Gastrocnemius medialis (tissue), 4 donors: ENCODE measurements around the gene GIMAP5. TPM values are rescaled to one million over a fixed set of nuclear protein-coding genes. Genes with fewer than 3 reads are reported as not detected.
"Not testable (repeated sequence)": the region's sequence is repeated elsewhere in the genome, so short reads cannot be mapped to it uniquely, and the experiment has no call there.

Source experiments
- ATAC-seq, 2 donors: fragments of 150-250 bp; one replicate each; pipeline ENCODE4 v1.9.1; 2016
- DNase-seq, 2 donors: peaks; one replicate each; pipeline ENCODE4 v3.0.0-alpha.2; 2019
- H3K27ac ChIP-seq, 4 donors: fragments of 200-600 bp; sonication (generic); 1 replicate in 1 of 4; 2 replicates in 3 of 4; pipeline ENCODE4 v1.5.1; 2016 to 2018; ENCODE audit warnings: mild to moderate bottlenecking in 2 of 4, moderate library complexity in 1 of 4
- H3K27me3 ChIP-seq, 3 donors: fragments of 200-600 bp; sonication (generic) in 2 of 3; 1 replicate in 1 of 3; 2 replicates in 2 of 3; pipeline versions ENCODE4 v1.5.1 to v1.6.0; 2016 to 2019; ENCODE audit warnings: mild to moderate bottlenecking in 1 of 3, moderate library complexity in 1 of 3
- H3K36me3 ChIP-seq, 2 donors: fragments of 200-600 bp; sonication (generic) in 1 of 2; one replicate each; pipeline ENCODE4 v1.5.1; 2017 to 2018
- H3K4me1 ChIP-seq, 2 donors: fragments of 200-600 bp; sonication (generic) in 1 of 2; one replicate each; pipeline ENCODE4 v1.5.1; 2016 to 2017; ENCODE audit warnings: mild to moderate bottlenecking in 2 of 2
- H3K4me3 ChIP-seq, 4 donors: fragments of 200-600 bp; sonication (generic) in 3 of 4; 1 replicate in 1 of 4; 2 replicates in 3 of 4; pipeline ENCODE4 v1.5.1; 2016 to 2019; ENCODE audit warnings: mild to moderate bottlenecking in 2 of 4
- H3K9me3 ChIP-seq, 3 donors: fragments of 200-600 bp; sonication (generic) in 2 of 3; 1 replicate in 1 of 3; 2 replicates in 2 of 3; pipeline ENCODE4 v1.5.1; 2016 to 2019
- POLR2A ChIP-seq, 2 donors: fragments of 450-650 bp; IDR thresholded peaks; one replicate each; pipeline ENCODE4 v1.6.1; 2017; ENCODE audit warnings: antibody characterized with exemption in 2 of 2, mild to moderate bottlenecking in 2 of 2, moderate library complexity in 2 of 2
- in situ Hi-C, 4 donors: fragments of 200-750 bp; cut with MboI; loops; one replicate each; pipeline versions ENCODE4 v1.15.0 to v1.8.0; 2017; ENCODE audit warnings: low sequenced_read_pairs in 4 of 4
- intact Hi-C: fragments of 100-400 bp; cut with DNase I; formaldehyde crosslinking; loops from one replicate; pipeline ENCODE4 v1.15.1; 2023; ENCODE audit warnings: low total_unique reads
- total RNA-seq, 4 donors: library from RNA; depleted of rRNA; stranded (reverse); fragments of >200 nt; gene quantifications; one replicate each; pipeline versions ENCODE4 v1.1.0 to v1.2.3, GENCODE V29; 2016
- TF ChIP-seq, protein P1 (sequence below), 5 experiments: fragments of 450-650 bp in 3 of 5; fragments of 200-600 bp in 2 of 5; sonication (generic) in 2 of 5; IDR thresholded peaks in 4 of 5; conservative IDR thresholded peaks in 1 of 5; 1 replicate in 4 of 5; 2 replicates in 1 of 5; pipeline ENCODE4 v1.5.1; 2016 to 2019; ENCODE audit warnings: antibody characterized with exemption in 5 of 5, mild to moderate bottlenecking in 3 of 5, moderate library complexity in 3 of 5

The GIMAP5 gene
- total RNA-seq, 4 donors from 2014 or later = 13.5 to 29.4 (median 15.6) TPM

DNA sequence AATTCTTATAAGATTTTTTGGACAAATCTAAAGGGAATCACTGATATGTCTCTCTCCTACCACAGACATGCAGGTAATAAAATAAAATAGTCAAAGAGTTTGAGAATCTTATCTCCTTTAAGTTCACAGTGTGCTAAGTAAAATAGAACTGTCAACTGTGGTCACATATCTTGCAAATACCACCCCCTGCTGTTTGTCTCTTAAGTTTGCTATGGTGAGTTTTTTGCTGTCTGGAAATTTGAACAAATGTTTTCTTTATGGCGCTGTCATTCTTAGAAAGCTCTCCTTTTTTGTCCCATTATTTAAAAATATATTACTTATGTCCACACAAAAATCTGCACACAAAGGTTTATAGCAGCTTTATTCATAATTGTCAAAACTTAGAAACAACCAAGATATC lies 19.6 kb downstream of the GIMAP5 start:
- DNase-seq (no peak), ATAC-seq (no peak)
- TF ChIP-seq, protein P1, sequence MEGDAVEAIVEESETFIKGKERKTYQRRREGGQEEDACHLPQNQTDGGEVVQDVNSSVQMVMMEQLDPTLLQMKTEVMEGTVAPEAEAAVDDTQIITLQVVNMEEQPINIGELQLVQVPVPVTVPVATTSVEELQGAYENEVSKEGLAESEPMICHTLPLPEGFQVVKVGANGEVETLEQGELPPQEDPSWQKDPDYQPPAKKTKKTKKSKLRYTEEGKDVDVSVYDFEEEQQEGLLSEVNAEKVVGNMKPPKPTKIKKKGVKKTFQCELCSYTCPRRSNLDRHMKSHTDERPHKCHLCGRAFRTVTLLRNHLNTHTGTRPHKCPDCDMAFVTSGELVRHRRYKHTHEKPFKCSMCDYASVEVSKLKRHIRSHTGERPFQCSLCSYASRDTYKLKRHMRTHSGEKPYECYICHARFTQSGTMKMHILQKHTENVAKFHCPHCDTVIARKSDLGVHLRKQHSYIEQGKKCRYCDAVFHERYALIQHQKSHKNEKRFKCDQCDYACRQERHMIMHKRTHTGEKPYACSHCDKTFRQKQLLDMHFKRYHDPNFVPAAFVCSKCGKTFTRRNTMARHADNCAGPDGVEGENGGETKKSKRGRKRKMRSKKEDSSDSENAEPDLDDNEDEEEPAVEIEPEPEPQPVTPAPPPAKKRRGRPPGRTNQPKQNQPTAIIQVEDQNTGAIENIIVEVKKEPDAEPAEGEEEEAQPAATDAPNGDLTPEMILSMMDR (IDR thresholded peaks at IDR 0.05 in 4 of 5, conservative IDR thresholded peaks at IDR 0.05 in 1 of 5) = peak in 2 of 5 experiments; percentile 28 to 34
- no peak for TF ChIP-seq POLR2A (IDR thresholded peaks at IDR 0.05)
- no peaks in the 10 kb centered on the region for H3K9me3 ChIP-seq
- no peaks in the 10 kb centered on the region for H3K27me3 ChIP-seq
- peak overlapping the region in 3 of 4 donors; percentile 42 to 67 (median 48) for H3K27ac ChIP-seq
- in situ Hi-C loops (loop anchor here in 2 of 4 donors (10.0 kb wide), 1 partner anchor 312 kb away; no protein-coding TSS in a partner anchor), intact Hi-C loops (loop anchor here (5.0 kb wide), 1 partner anchor 310 kb away; no protein-coding TSS in a partner anchor)
- H3K4me1 ChIP-seq = no peaks in the 10 kb centered on the region
- no peak overlapping the region for H3K4me3 ChIP-seq
- H3K36me3 ChIP-seq = no peaks in the 10 kb centered on the region

GRCh38 chr7:150759479-150759878 lies 22.3 kb downstream of the GIMAP5 start:
- DNase-seq (no peak), ATAC-seq (no peak)
- intact Hi-C loops = loop anchor here (5.0 kb wide), 1 partner anchor 312 kb away; no protein-coding TSS in a partner anchor
- Histone ChIP-seq H3K36me3 (no peaks in the 10 kb centered on the region), H3K27me3 (no peaks in the 10 kb centered on the region), H3K9me3 (no peaks in the 10 kb centered on the region), H3K27ac (no peak overlapping the region), H3K4me3 (no peak overlapping the region), H3K4me1 (no peaks in the 10 kb centered on the region)
- TF ChIP-seq, protein P1 (IDR thresholded peaks at IDR 0.05 in 4 of 5, conservative IDR thresholded peaks at IDR 0.05 in 1 of 5) = no peak
- TF ChIP-seq POLR2A (IDR thresholded peaks at IDR 0.05) = no peak
- in situ Hi-C loops = loop anchor here in 2 of 4 donors (10.0 kb wide), 1 partner anchor 315 kb away; no protein-coding TSS in a partner anchor

DNA sequence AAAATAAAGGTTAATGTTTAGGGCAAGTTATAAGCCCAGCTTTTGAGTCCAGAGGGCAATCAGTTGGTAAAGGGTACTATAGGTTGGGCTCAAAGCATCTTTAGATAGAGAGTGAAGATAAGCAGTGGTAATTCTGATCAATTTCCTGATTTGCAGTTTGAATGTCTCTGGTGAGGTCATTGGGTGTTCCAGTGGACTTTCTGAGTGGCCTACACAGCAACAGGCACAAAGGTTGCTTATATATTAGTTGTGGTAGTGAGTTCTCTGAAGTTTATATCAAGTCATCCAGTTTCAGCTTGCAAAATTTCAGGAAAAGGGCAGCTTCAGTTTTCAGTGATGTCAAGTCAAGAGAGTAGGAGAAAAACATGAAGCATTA lies 29.1 kb downstream of the GIMAP5 start:
- intact Hi-C loops = no loop called here

DNA sequence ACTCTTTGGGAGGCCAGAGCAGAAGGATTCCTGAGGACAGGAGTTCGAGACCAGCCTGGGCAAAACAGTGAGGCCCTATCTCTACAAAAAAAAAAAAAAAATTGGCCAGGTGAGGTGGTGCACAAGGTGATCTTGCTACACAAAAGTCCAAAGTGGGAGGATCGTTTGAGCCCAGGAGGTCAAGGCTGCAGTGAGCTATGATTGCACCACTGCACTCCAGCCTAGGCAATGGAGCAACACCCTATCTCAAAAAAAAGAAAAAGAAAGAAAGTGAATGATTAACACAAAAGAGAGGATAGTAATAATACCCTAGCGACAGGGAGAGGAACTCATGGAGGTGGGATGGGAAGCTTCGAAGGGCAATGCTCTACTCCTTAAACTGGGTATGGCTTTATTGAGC lies 32.5 kb downstream of the GIMAP5 start:
- Histone ChIP-seq H3K4me3 (no peak overlapping the region), H3K9me3 (no peaks in the 10 kb centered on the region), H3K27me3 (no peaks in the 10 kb centered on the region), H3K4me1 (no peaks in the 10 kb centered on the region), H3K36me3 (no peaks in the 10 kb centered on the region), H3K27ac (no peak overlapping the region)
- ATAC-seq = no peak
- DNase-seq = no peak
- TF ChIP-seq, protein P1 (IDR thresholded peaks at IDR 0.05 in 4 of 5, conservative IDR thresholded peaks at IDR 0.05 in 1 of 5) = no peak
- no peak for TF ChIP-seq POLR2A (IDR thresholded peaks at IDR 0.05)
- intact Hi-C loops (loop anchor here (10.0 kb wide), 1 partner anchor 215 kb away; no protein-coding TSS in a partner anchor), in situ Hi-C loops (no loop called here)

More for the DNA sequence above, 29.1 kb downstream of the GIMAP5 start:
- Histone ChIP-seq H3K4me3 (no peak overlapping the region), H3K27ac (no peak overlapping the region), H3K9me3 (no peaks in the 10 kb centered on the region), H3K36me3 (no peaks in the 10 kb centered on the region), H3K4me1 (no peaks in the 10 kb centered on the region), H3K27me3 (no peaks in the 10 kb centered on the region)
- no peak for DNase-seq
- in situ Hi-C loops = no loop called here
- no peak for ATAC-seq
- TF ChIP-seq POLR2A (IDR thresholded peaks at IDR 0.05) = no peak

- H3K4me1 ChIP-seq, H3K9me3 ChIP-seq, H3K36me3 ChIP-seq, in situ Hi-C loops, H3K27me3 ChIP-seq, H3K4me3 ChIP-seq, DNase-seq, ATAC-seq, H3K27ac ChIP-seq: not testable (repeated sequence)
- intact Hi-C loops = loop anchor here (10.0 kb wide), 1 partner anchor 211 kb away; no protein-coding TSS in a partner anchor
These were observed 36.9 kb downstream of the GIMAP5 start for GRCh38 chr7:150774131-150774530.
